IMR-90 (cell line): Measurements from ENCODE around the gene PPP6R3. TPM values are rescaled to one million over a fixed set of nuclear protein-coding genes. Genes with fewer than 3 reads are reported as not detected.

Experiments
- ATAC-seq: fragments of 200-7000 bp; cut with Tn5 transposase; 2 replicates; pipeline ENCODE4 v1.9.1; 2020; ENCODE audit warnings: low read depth, mild to moderate bottlenecking, moderate library complexity
- BruUV-seq: library from RNA; stranded (reverse); fragments of 400-500 nt; replicated peaks from 2 replicates; lab custom pipeline; 2021; lab: Mats Ljungman, UMichigan
- CTCF ChIA-PET: fragments of 300-600 bp; formaldehyde crosslinking; extraction: SDS; loops from one replicate; lab custom pipeline; 2021; ENCODE audit warnings: antibody characterized with exemption; lab: Yijun Ruan, JAX
- POLR2A ChIA-PET: fragments of 300-600 bp; sonication (Branson Sonifier 250); formaldehyde crosslinking; loops from one replicate; lab custom pipeline; 2022; ENCODE audit warnings: antibody characterized with exemption; ENCODE audit not compliant: unreplicated experiment; lab: Charles Lee
- DNase-seq: peaks from one replicate; pipeline ENCODE4 v3.0.0; 2013
- H2AFZ ChIP-seq: replicated peaks from 2 replicates; pipeline ENCODE3; 2013; ENCODE audit warnings: low read length, mild to moderate bottlenecking; ENCODE audit not compliant: poor library complexity
- H2AK5ac ChIP-seq: 2 replicates; pipeline ENCODE4 v1.6.1; 2013; ENCODE audit warnings: low read depth, low read length, inconsistent platforms
- H2AK9ac ChIP-seq: replicated peaks from 2 replicates; pipeline ENCODE3; 2013; ENCODE audit warnings: mild to moderate bottlenecking, low read depth, low read length, moderate library complexity; ENCODE audit not compliant: poor library complexity
- H2BK120ac ChIP-seq: 2 replicates; pipeline ENCODE4 v1.6.1; 2013; ENCODE audit warnings: low read depth, low read length, inconsistent platforms
- H2BK15ac ChIP-seq: 3 replicates; pipeline ENCODE4 v1.6.1; 2013; ENCODE audit warnings: low read depth, low read length, inconsistent platforms
- H2BK20ac ChIP-seq: 2 replicates; pipeline ENCODE4 v1.6.1; 2013; ENCODE audit warnings: low read depth, mild to moderate bottlenecking, inconsistent platforms, low read length, moderate library complexity
- H2BK5ac ChIP-seq: 2 replicates; pipeline ENCODE4 v1.6.1; 2013; ENCODE audit warnings: mild to moderate bottlenecking, low read depth, low read length, inconsistent platforms; ENCODE audit not compliant: poor library complexity, severe bottlenecking
- H3K14ac ChIP-seq: replicated peaks from 2 replicates; pipeline ENCODE4 v1.6.1; 2013; ENCODE audit warnings: low read depth, low read length, inconsistent platforms
- H3K18ac ChIP-seq: 2 replicates; pipeline ENCODE4 v1.6.1; 2013; ENCODE audit warnings: low read depth, low read length, control low read depth
- H3K23ac ChIP-seq: 2 replicates; pipeline ENCODE4 v1.6.1; 2013; ENCODE audit warnings: low read depth, low read length, inconsistent platforms
- H3K27ac ChIP-seq: 2 replicates; pipeline ENCODE4 v1.5.1; 2013; ENCODE audit warnings: mild to moderate bottlenecking, control low read depth, low read length; ENCODE audit not compliant: insufficient read depth
- H3K27me3 ChIP-seq: 2 replicates; pipeline ENCODE4 v1.6.1; 2013; ENCODE audit warnings: low read length; ENCODE audit not compliant: control insufficient read depth, insufficient read depth
- H3K36me3 ChIP-seq: 2 replicates; pipeline ENCODE4 v1.6.1; 2013; ENCODE audit warnings: low read length, mixed read lengths; ENCODE audit not compliant: control insufficient read depth, insufficient read depth
- H3K4ac ChIP-seq: 2 replicates; pipeline ENCODE4 v1.6.1; 2013; ENCODE audit warnings: low read depth, low read length, inconsistent platforms
- H3K4me1 ChIP-seq: 2 replicates; pipeline ENCODE4 v1.6.1; 2013; ENCODE audit warnings: low read length, mixed read lengths; ENCODE audit not compliant: control insufficient read depth, insufficient read depth
- H3K4me2 ChIP-seq: 2 replicates; pipeline ENCODE4 v1.6.1; 2013; ENCODE audit warnings: low read depth, mild to moderate bottlenecking, control low read depth, low read length, moderate library complexity
- H3K4me3 ChIP-seq: 2 replicates; pipeline ENCODE4 v1.5.1; 2013; ENCODE audit warnings: low read depth, mild to moderate bottlenecking, control low read depth, low read length, moderate library complexity; ENCODE audit not compliant: insufficient read depth
- H3K56ac ChIP-seq: 2 replicates; pipeline ENCODE4 v1.6.1; 2013; ENCODE audit warnings: low read length, inconsistent platforms; ENCODE audit not compliant: insufficient read depth; ENCODE audit errors: extremely low read depth
- H3K79me1 ChIP-seq, 2 experiments: 2 replicates each; pipeline ENCODE4 v1.6.1; 2013; ENCODE audit warnings: low read length in 2 of 2, inconsistent platforms in 1 of 2, low read depth in 1 of 2
- H3K9ac ChIP-seq: 2 replicates; pipeline ENCODE4 v1.6.1; 2013; ENCODE audit warnings: low read depth, low read length, control low read depth
- H3K9me1 ChIP-seq: 2 replicates; pipeline ENCODE4 v1.6.1; 2013; ENCODE audit warnings: low read length, inconsistent platforms; ENCODE audit not compliant: insufficient read depth
- H3K9me3 ChIP-seq: 2 replicates; pipeline ENCODE4 v1.6.1; 2013; ENCODE audit warnings: low read length; ENCODE audit not compliant: control insufficient read depth, insufficient read depth
- H4K20me1 ChIP-seq: 2 replicates; pipeline ENCODE4 v1.6.1; 2013; ENCODE audit warnings: low read length, inconsistent platforms; ENCODE audit not compliant: insufficient read depth
- H4K5ac ChIP-seq: 2 replicates; pipeline ENCODE4 v1.6.1; 2013; ENCODE audit warnings: mild to moderate bottlenecking, low read depth, low read length, control low read depth
- H4K8ac ChIP-seq, 2 experiments: 2 replicates each; pipeline ENCODE4 v1.6.1; 2013; ENCODE audit warnings: low read depth in 2 of 2, low read length in 2 of 2, control low read depth in 1 of 2, inconsistent platforms in 1 of 2
- H4K91ac ChIP-seq: 2 replicates; pipeline ENCODE4 v1.6.1; 2013; ENCODE audit warnings: low read depth, low read length, inconsistent platforms; ENCODE audit not compliant: insufficient read depth
- BHLHE40 ChIP-seq: fragments of 150-350 bp; IDR thresholded peaks from 2 replicates; pipeline ENCODE4 v1.6.1; 2016; ENCODE audit warnings: mild to moderate bottlenecking, low read depth, low read length
- CTCF ChIP-seq: conservative IDR thresholded peaks from 2 replicates; pipeline ENCODE4 v1.5.1; 2012; ENCODE audit warnings: mild to moderate bottlenecking, low read depth, low read length, improper control_type of control experiment
- MXI1 ChIP-seq: IDR thresholded peaks from 2 replicates; pipeline ENCODE4 v1.6.1; 2012; ENCODE audit warnings: low read depth, mild to moderate bottlenecking, low read length, moderate library complexity, borderline replicate concordance
- RAD21 ChIP-seq: IDR thresholded peaks from 2 replicates; pipeline ENCODE4 v1.6.1; 2012; ENCODE audit warnings: low read length, improper control_type of control experiment
- RCOR1 ChIP-seq: IDR thresholded peaks from 2 replicates; pipeline ENCODE4 v1.6.1; 2012; ENCODE audit warnings: mild to moderate bottlenecking, low read length, improper control_type of control experiment; ENCODE audit not compliant: insufficient replicate concordance
- RFX5 ChIP-seq: IDR thresholded peaks from 2 replicates; pipeline ENCODE4 v1.8.0; 2012; ENCODE audit warnings: low read depth, mild to moderate bottlenecking, low read length, moderate library complexity
- SMC3 ChIP-seq: fragments of 150-350 bp; IDR thresholded peaks from 2 replicates; pipeline ENCODE4 v1.6.1; 2016; ENCODE audit warnings: low read depth, mild to moderate bottlenecking, antibody characterized with exemption, low read length, moderate library complexity
- WGBS, 2 experiments: methylation state at CpG; one replicate each; pipeline versions ENCODE4 v1.1.5 to v1.1.7; 2013; ENCODE audit warnings: missing lambda C conversion rate in 2 of 2; ENCODE audit not compliant: insufficient read length in 1 of 2; ENCODE audit errors: extremely low coverage in 2 of 2; 5-methylcytosine and 5-hydroxymethylcytosine counted together
- dilution Hi-C: fragments of 300-500 bp; cut with HindIII; formaldehyde crosslinking; loops from one replicate; pipeline ENCODE4 v1.14.3; 2018; ENCODE audit warnings: low sequenced_read_pairs; ENCODE audit not compliant: unreplicated experiment
- in situ Hi-C: fragments of 300-500 bp; cut with MboI; formaldehyde crosslinking; loops from 3 replicates; pipeline ENCODE4 v1.14.3; 2019; ENCODE audit warnings: low sequenced_read_pairs, inconsistent platforms, mixed read lengths
- intact Hi-C: fragments of 100-400 bp; cut with micrococcal nuclease; formaldehyde crosslinking; loops from 2 replicates; pipeline ENCODE4 v1.10.0; 2022
- polyA plus RNA-seq, 3 experiments: library from polyadenylated mRNA; depleted of rRNA; stranded (reverse); fragments of >200 nt; gene quantifications; 2 replicates each; pipeline ENCODE4 v1.2.3, GENCODE V29; 2012; ENCODE audit warnings: low replicate concordance in 1 of 3
- total RNA-seq: library from RNA; depleted of rRNA; stranded (reverse); fragments of >200 nt; gene quantifications from 2 replicates; pipeline ENCODE4 v1.2.3, GENCODE V29; 2012

The PPP6R3 gene
- total and polyA plus RNA-seq, 2 of the 4 experiments (the other 2 are of a cell fraction) = 29.0 to 123 TPM

- Histone ChIP-seq H4K5ac (no peak overlapping the region), H3K4ac (no peak overlapping the region), H3K9me3 (no peaks in the 10 kb centered on the region), H3K4me2 (no peak overlapping the region), H3K4me3 (no peak overlapping the region), H2AK5ac (no peak overlapping the region), H2BK5ac (no peak overlapping the region), H3K27ac (no peak overlapping the region), H3K14ac (no peak overlapping the region), H2BK15ac (no peak overlapping the region), H3K23ac (no peak overlapping the region), H3K56ac (no peak overlapping the region), H3K9me1 (no peaks in the 10 kb centered on the region; the same call in 1 of the 2 replicates), H2BK120ac (no peak overlapping the region), H3K9ac (no peak overlapping the region), H2AFZ (no peak overlapping the region), H4K91ac (no peak overlapping the region), H2BK20ac (no peak overlapping the region), H4K8ac (no peak overlapping the region), H3K36me3 (peaks cover 46% of the 10 kb centered on the region), H3K27me3 (no peaks in the 10 kb centered on the region), H2AK9ac (no peak overlapping the region), H4K20me1 (no peaks in the 10 kb centered on the region; the same call in 1 of the 2 replicates), H3K79me1 (peaks cover 0 to 3% of the 10 kb centered on the region in 2 experiments; a peak in 1 of 4 replicates), H3K18ac (no peak overlapping the region), H3K4me1 (no peaks in the 10 kb centered on the region)
- in situ Hi-C loops = loop anchor here (25.0 kb wide), 1 partner anchor 1052 kb away; no protein-coding TSS in a partner anchor
- TF ChIP-seq SMC3 (0 out of 2 replicates have a peak, but pooled peaks have one; percentile 22), MXI1 (no peak), RFX5 (no peak), BHLHE40 (no peak), CTCF (peak; percentile 34), RCOR1 (no peak), RAD21 (peak; percentile 44)
- no TSS peak for BruUV-seq
- WGBS, 2 experiments = no CpG with 5 or more reads among the region's 1 CpG
- ATAC-seq = peak; percentile 62; the same call in 1 of the 2 replicates
- dilution Hi-C loops = no loop called here
- intact Hi-C loops = loop anchor here (10.0 kb wide), 2 partner anchors 114 to 474 kb away; no protein-coding TSS in a partner anchor
- peak; percentile 5 for DNase-seq
- CTCF ChIA-PET = no interaction called here
- POLR2A ChIA-PET = interaction anchor here (0.6 kb wide), 1 partner anchor 177 kb away, joined by 3 read pairs; no protein-coding TSS in a partner anchor
Observed at GRCh38 chr11:68610452-68611116, 150.0 kb downstream of the PPP6R3 start.
